CD1c-positive myeloid dendritic cell (primary cell): Measurements from ENCODE around the gene KDM7A.

Experiments used
- DNase-seq: peaks from one replicate; pipeline ENCODE4 v3.0.0-alpha.2; 2016; ENCODE audit errors: extremely low spot score

Gene KDM7A, protein sequence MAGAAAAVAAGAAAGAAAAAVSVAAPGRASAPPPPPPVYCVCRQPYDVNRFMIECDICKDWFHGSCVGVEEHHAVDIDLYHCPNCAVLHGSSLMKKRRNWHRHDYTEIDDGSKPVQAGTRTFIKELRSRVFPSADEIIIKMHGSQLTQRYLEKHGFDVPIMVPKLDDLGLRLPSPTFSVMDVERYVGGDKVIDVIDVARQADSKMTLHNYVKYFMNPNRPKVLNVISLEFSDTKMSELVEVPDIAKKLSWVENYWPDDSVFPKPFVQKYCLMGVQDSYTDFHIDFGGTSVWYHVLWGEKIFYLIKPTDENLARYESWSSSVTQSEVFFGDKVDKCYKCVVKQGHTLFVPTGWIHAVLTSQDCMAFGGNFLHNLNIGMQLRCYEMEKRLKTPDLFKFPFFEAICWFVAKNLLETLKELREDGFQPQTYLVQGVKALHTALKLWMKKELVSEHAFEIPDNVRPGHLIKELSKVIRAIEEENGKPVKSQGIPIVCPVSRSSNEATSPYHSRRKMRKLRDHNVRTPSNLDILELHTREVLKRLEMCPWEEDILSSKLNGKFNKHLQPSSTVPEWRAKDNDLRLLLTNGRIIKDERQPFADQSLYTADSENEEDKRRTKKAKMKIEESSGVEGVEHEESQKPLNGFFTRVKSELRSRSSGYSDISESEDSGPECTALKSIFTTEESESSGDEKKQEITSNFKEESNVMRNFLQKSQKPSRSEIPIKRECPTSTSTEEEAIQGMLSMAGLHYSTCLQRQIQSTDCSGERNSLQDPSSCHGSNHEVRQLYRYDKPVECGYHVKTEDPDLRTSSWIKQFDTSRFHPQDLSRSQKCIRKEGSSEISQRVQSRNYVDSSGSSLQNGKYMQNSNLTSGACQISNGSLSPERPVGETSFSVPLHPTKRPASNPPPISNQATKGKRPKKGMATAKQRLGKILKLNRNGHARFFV

DNA sequence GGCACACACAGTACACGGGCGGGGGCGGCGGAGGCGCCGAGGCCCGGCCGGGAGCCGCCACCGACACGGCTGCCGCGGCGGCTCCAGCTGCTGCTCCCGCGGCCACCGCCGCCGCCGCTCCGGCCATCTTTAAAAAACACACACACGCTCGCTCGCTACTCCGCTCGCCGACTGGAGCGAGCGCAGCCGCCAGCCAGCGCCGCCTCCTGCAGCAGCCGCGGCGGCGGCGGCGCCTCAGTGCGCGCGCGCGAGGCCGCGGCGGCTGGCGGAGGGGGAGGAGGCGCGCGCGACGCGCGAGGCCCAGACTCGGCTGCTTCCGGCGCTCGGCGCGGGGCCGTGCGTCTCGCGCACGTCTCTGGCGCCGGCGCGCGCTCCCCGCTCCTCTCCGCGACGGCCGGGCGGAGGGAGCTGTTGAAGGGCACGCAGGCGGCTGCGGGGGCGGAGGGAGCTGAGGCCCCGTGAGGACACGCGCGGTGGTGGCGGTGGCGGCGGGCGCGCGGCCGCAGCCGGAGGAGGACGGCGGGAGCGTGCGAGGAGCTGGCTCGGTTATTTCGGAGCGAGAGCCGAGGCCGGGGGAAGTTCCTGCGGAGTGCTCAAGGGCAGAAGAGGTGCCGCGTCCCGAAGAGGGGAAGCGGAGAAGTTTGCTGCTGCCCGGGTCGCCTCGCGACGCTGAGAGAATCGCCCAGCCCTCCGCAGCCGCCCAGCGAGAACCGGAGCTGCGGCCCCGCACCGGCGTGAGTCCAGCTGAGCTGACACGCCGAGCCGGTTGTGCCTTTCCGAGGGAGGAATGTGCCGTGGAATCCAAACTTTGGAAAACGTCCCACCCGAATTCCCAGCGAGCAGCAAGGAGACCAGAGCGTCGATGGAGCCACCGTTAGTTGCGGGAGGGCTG, at the start of gene KDM7A:
TSS of gene KDM7A (minus strand) at position 173 of the 892 bp plus-strand sequence. CDS start at position 127, 46 bp downstream.
- peak; percentile 99 for DNase-seq

- no peak for DNase-seq
Observed at GRCh38 chr7:140225562-140226249, 48.9 kb upstream of the KDM7A start.

GRCh38 chr7:140223515-140224221, 46.9 kb upstream of the KDM7A start:
- DNase-seq = no peak

- DNase-seq = no peak
Observed at GRCh38 chr7:140222814-140223213, 46.0 kb upstream of the KDM7A start.

GRCh38 chr7:140219672-140220524, 43.1 kb upstream of the KDM7A start:
- DNase-seq = no peak

DNA sequence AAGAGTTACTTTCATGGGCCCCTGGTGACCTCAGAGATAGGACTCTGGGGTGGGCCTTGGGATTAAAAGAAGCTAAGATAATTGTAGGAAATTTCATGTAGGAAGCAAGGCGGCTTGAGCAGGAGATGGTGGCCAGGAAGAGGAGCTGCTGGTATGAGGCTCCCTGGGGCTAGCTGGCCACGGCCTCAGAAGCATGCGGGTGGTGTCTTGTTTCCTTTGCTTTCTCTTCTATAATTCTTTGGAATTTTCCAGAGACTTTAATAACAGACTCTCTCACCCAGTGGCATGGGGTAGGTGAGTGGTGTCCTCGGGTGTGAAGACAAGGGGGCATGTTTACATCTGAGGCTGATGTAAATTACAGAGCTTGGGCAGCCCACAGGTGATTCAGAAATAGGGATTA, 41.9 kb upstream of the KDM7A start:
- no peak for DNase-seq

DNA sequence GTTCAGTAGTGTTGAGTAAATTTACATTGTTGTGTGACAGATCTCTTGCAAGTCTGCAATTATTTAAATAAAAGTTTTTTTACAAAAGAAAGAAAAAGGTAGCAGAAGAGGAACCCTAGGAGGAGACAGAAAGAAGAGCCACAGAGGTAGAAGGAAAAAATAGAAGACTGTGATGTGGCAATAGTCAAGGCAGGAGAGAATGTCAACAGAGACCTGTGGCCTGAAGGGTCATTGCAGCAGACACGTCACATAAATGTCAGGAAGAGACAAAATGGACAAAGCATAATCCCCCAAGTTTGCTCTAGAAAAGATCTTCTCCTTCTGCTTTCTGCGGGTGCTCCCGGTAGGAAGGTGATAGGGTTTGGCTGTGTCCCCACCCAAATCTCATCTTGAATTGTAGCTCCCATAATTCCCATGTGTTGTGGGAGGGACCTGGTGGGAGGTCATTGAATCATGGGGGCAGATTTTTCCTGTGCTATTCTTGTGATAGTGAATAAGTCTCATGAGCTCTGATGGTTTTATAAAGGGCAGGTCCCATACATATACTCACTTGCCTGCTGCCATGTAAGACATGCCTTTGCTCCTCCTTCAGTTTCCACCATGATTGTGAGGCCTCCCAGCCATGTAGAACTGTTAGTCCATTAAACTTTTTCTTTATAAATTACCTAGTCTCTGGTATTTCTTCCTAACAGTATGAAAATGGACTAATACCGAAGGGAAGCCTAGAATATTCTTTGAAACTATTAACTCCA, 41.1 kb upstream of the KDM7A start:
- DNase-seq = no peak

GRCh38 chr7:140215281-140215680, 38.5 kb upstream of the KDM7A start:
- DNase-seq = no peak

- DNase-seq = no peak
Observed at GRCh38 chr7:140214075-140214684, 37.4 kb upstream of the KDM7A start.

GRCh38 chr7:140213684-140214074, 36.9 kb upstream of the KDM7A start:
- DNase-seq = no peak

DNA sequence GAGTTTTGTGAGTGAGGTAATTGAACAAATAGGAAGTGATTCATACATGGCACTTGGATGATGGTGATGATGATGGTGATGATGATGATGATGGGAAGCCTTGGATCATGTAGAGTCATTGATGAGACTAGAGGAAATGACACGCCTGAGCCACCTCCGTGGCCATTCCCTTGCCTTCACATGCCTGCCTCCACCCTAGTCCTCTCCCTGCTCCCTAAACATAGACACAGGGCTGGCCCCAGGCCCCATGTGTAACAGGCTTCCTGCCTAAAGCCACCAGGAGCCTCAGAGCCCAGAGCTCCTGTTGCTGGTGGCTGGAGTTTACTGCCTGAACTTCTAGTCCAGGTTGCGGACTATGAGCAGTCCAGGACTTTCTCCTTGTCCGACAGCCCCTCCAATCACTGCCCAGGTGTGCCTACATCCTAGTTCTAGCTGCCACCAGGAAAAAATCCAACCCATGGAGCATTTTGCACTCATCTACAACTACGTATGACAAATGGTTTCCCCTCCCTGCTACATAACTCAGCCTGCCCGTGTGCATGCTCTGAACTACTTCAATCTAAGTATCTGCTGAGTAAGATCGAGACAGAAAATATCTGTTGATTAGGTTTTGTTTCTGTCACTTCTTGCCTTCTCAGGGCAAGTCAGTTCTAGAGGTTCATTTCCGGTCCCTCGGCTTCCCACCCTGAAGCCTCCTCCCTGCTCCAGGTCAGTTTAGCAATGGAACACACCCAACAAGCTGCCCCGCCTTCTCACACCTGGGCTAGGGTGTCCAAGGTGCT, 35.5 kb upstream of the KDM7A start:
- peak; percentile 50 for DNase-seq

GRCh38 chr7:140211698-140212097, 34.9 kb upstream of the KDM7A start:
- DNase-seq = no peak

- peak; percentile 90 for DNase-seq
Observed at GRCh38 chr7:140209866-140210609, 33.3 kb upstream of the KDM7A start.

DNA sequence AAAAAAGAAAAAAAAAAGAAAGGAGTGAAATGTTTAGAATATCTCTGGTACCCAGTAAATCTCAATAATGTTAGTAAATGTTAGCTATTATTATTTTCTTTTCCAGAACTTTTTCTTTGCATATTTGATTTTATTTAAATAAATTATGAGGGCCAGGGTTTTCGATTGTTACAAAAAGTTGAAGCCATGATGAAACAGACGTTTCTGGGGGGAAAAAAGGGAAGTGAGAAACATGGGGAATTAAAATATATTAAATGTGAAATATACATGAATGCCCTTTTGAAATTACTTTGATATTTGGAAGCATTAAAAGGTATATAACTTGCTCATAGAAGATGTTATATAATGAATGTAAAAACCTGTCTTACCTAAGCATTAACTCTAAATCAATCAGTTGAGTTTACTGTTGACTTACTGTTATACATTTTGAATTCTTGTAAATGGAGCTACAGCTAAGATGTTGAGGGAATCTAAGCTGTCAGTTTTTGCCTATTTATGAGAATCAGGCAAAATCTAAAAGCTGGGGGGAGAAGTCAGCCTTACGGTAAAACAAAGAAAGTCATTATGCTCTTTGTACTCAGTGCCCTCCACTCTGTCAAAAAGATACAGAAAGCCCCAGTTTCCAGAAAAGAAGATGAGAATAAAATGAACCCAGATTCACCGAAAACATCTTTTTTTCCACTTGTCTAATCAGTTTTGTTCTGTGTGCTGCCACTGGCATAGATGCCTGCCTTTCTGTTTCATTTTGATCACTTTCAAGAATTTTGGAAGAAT, 30.0 kb upstream of the KDM7A start:
- peak; percentile 30 for DNase-seq

- no peak for DNase-seq
Observed at GRCh38 chr7:140205600-140205999, 28.8 kb upstream of the KDM7A start.

DNA sequence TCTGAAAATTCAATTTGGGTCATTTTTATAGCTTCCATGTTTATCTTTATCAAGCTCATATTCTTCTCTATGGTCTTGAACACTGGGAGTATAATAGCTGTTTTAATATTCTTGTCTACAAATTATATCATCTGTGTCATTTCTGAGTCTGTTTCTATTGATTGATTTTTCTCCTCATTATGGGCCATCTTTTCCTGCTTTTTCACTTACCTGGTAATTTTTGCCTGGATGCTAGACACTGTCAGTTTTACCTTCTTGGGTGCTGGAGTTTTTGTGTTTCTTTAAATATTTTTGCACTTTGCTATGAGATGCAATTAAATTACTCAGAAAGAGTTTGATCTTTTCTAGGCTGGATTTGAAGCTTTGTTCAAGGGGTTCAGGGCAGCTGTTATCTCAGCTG, 26.8 kb upstream of the KDM7A start:
- no peak for DNase-seq
